ENCODE data around the gene COL4A1.

The COL4A1 gene

DNA sequence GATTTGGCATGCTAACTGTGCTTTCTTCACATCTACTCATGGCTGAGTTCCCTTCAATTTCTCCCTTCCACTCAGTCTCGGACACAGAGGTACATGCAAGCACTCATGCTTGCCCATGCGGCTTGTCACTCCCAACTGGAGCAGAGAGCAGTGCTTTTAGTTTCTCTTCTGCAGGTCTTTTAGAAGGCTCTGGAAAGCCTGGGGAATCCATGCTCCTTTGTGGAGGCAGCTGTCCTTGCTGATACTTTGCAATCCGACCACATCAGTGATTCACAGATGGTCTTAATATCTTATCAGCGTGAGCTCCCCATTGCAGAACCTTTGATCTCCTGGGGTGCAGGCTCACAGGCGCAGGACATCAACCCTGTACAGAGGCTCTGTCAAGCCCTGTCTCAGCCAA is 203.9 kb downstream of the COL4A1 start:
- no peak for DNase-seq

DNA sequence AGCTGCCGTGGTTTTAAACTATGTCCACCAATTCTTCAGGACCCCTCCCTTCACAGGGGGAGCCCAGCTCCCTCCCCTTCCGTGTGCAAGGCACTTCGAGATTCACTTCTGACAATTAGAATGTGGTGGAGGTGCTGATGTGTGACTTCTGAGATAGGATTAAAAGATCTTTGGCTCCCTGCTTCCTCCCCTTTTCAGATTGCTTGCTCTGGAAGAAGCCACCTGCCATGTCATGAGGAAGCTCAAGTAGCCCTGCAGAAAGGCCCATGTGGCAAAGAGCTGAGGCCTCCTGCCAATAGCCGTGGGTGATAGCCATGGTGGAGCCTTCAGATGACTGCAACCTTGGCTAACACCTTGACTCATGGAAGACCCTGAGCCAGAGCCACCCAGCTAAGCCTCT is 204.9 kb downstream of the COL4A1 start:
- no peak for DNase-seq

DNA sequence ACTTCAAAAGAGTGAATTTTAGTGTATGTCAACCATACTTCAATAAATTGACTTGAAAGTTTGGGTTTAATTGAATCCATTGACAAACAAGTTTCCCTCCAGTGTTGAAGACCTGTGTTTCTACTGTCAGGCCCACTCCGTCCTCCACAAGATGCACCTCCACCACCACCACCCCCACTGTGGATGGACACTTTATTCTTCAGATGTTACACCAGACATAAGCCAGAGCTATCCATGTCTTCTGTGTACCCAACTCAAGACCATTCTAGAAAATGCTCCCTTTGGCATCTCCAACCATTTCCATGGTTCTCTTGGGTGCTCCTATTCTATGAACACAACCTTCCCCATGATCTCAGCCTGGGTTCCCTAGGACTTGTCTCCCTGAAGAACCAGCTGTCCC is 207.0 kb downstream of the COL4A1 start:
- DNase-seq, result no peak
